HuH-7.5 (cell line): ENCODE results near the gene MYH7.
"Not testable (repeated sequence)": the region's sequence is repeated elsewhere in the genome, so short reads cannot be mapped to it uniquely, and the experiment has no call there.

Experiments used
- DNase-seq: peaks from one replicate; pipeline ENCODE4 v3.0.0; 2011; ENCODE audit warnings: low spot score

Gene MYH7

GRCh38 chr14:23430016-23430722 lies 5.3 kb downstream of the MYH7 start:
- DNase-seq, result no peak

GRCh38 chr14:23428686-23429495 lies 6.6 kb downstream of the MYH7 start:
- DNase-seq, result no peak

DNA sequence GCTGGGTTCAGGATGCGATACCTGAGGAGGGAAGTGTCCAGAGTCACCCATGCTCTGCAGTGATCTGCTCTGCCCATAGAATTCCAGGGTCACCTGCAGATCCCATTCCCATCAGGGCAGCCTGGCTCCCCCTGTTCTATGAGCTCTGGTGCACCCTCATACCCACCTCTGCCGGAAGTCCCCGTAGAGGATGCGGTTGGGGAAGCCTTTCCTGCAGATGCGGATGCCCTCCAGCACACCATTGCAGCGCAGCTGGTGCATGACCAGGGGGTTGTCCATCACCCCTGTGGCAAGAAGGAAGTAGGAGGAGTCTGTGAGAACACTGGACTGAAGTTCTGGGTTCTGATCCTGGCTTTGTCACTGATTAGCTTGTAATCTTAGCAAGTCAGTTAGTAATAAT lies 9.7 kb downstream of the MYH7 start:
- DNase-seq, result not testable (repeated sequence)

DNA sequence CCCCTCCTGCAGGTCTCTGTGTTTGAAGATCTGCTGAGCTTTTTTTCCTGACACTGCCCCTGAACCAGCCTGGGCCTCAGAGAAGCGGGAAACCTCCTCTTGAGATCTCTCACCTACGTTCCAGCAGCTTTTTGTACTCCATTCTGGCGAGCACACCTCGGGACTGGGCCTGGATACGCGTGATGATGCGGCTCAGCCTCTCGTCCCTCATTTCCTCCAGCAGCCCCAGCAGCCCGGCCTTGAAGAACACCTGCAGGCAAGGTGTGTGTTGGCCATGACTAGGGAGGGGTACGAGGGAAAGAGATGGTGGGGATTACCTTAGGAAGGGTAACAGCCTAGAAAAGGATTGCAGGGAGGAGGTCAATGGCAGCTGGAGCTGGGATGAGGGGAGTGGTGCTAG lies 10.3 kb downstream of the MYH7 start:
- no peak for DNase-seq

- DNase-seq, result no peak
These were observed 11.8 kb downstream of the MYH7 start for GRCh38 chr14:23423657-23424056.

GRCh38 chr14:23421594-23421993 lies 13.9 kb downstream of the MYH7 start:
- DNase-seq, result no peak

- not testable (repeated sequence) for DNase-seq
These were observed 15.8 kb downstream of the MYH7 start for GRCh38 chr14:23419646-23420045.

DNA sequence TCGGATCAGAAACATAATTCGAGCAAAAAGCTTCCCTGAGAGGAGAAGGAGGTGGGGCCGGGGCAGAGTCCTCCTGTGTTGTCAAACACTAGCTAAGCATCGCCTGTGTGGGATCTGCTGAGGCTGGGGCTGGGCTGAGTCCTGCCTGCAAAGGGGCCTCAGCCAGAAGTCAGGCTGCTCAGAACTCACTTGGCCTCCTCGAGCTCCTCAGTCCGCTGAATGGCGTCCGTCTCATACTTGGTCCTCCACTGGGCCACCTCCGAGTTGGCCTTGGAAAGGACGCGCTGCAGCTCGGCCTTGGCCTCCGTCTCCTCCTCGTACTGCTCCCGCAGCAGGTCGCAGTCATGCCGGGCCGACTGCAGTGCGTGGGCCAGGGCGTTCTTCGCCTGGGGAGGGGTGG lies 17.4 kb downstream of the MYH7 start:
- DNase-seq, result no peak

- not testable (repeated sequence) for DNase-seq
These were observed 18.2 kb downstream of the MYH7 start for GRCh38 chr14:23417269-23417668.

- no peak for DNase-seq
These were observed 18.7 kb downstream of the MYH7 start for GRCh38 chr14:23416801-23417200.

- no peak for DNase-seq
These were observed 19.4 kb downstream of the MYH7 start for GRCh38 chr14:23415821-23416778.

GRCh38 chr14:23414906-23415820 lies 20.3 kb downstream of the MYH7 start:
- no peak for DNase-seq

DNA sequence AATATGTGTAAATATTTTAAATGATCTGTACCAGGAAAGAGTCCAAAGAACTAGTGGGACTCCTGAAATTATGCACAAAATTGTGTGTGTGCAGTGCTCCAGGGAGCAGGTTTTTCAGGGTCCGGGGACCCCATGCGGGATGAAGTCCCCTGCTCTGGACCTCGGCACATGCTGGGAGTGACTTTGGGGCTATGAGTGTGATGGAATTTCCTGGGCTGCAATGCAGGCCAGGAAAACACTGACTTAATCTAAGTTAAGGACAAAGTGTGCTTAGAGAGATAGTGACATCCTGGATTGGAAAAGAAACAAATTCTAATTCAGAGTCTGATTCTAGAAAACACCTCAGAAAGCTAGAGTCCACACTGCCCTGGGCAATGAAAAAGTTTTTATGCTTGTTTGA lies 21.2 kb downstream of the MYH7 start:
- no peak for DNase-seq

GRCh38 chr14:23413681-23414080 lies 21.8 kb downstream of the MYH7 start:
- DNase-seq, result no peak

- no peak for DNase-seq
These were observed 23.6 kb downstream of the MYH7 start for GRCh38 chr14:23411563-23412525.

DNA sequence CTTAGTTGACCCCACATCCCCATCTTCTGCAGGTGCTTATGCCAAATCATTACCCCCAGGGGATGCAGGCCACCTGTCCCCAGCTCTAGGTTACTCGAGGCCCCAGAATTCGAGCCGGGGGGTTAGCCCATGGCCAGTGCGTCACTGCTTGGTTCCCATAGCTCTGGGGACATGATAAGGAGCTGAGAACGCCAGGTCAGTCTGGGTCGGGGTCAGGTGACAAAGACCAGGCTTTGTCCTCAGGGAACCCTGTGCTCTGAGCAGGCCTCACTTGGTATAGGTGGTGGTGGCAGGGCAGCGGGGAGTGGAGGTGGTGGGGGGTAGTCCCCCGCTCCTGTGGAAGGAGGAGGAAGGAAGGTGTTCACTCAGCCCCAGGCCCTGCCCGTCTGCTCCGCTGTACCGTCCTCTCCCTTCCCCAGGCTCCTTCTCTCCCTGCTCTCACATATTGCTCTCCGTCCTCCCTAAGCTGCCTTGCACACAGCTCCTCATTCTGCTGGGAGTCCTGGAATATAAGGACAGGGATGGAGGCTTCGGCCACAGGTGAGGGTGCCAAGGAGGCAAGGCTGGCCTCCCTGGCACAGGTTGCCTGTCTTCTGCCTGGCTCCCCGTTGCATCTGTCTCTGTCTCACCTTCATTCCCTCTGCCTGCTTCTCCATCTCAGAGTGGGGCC lies 25.4 kb downstream of the MYH7 start:
- no peak for DNase-seq

DNA sequence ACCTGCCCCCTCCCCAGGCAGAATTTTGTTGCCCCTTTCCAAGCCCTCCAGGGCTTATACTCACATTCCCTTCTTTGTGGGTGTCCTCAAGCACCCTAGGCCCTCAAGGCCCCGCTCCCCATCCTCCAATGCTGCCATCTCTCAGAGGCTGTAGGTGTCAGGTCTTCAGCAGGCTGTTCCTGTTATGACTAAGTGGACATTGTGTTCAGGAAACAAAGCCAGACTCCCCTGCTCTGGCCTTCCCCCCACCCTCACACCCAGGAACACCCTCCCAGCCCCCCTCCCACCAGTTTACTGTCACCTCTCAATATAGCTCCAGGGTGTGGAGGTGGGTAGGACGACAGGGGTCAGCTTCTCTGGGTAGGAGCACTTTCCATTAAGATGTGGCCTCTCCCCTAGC lies 26.0 kb downstream of the MYH7 start:
- DNase-seq, result no peak

GRCh38 chr14:23408307-23408630 lies 27.2 kb downstream of the MYH7 start:
- no peak for DNase-seq

GRCh38 chr14:23407516-23408306 lies 27.7 kb downstream of the MYH7 start, which contains the start of gene MYH6:
Gene MYH6 (minus strand): TSS chr14:23408273. CDS start chr14:23407223, 1,050 bp downstream.
- no peak for DNase-seq
